IPS-NIHi7 (cell line): Measurements from ENCODE around the gene ZNF646.

Experiments
- DNase-seq: peaks from one replicate; pipeline ENCODE4 v3.0.0; 2012; ENCODE audit warnings: mixed read lengths; ENCODE audit errors: extremely low spot score

Gene ZNF646

DNA sequence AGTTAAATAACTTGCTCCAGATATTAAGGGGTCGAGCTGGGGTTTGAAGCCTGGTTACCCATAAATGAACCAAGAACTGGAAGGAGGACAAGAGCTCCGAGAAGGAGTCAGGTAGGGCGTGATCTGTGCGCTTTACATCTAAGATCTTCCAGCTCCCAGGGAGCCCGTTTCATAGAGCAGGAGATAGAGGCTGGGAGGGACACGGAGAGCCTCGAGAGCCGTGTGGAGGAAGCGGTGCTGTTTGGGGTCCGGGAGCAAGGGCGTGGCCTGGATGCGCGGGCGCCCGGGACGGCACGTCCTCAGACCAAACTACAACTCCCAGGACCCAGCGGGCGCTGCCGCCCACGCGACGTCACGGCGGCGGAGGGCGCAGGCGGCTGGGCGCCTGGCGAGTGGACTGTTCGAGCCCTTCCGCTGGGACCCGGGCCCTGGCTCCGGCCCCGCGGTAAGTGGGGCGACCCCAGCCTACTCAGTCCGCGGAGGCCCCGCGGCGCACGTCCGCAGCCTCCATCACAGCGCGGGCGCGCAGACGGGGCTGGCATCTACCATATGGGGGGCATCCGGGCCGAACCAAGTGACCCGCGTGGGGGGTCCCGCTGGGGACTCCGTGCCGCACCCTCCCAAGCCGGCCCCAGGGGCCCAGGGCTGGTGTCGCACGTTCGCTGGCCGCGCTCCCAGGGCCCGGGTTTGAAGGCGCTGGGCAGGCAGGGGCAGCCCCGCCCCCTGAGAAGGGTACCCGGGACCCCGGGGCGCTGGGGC, 34.0 kb downstream of the ZNF646 start, which contains the start of gene BCKDK:
BCKDK (plus strand) TSS at position 352 of the 759 bp plus-strand sequence. CDS start 838 bp downstream, outside the sequence.
- peak; percentile 86 for DNase-seq

DNA sequence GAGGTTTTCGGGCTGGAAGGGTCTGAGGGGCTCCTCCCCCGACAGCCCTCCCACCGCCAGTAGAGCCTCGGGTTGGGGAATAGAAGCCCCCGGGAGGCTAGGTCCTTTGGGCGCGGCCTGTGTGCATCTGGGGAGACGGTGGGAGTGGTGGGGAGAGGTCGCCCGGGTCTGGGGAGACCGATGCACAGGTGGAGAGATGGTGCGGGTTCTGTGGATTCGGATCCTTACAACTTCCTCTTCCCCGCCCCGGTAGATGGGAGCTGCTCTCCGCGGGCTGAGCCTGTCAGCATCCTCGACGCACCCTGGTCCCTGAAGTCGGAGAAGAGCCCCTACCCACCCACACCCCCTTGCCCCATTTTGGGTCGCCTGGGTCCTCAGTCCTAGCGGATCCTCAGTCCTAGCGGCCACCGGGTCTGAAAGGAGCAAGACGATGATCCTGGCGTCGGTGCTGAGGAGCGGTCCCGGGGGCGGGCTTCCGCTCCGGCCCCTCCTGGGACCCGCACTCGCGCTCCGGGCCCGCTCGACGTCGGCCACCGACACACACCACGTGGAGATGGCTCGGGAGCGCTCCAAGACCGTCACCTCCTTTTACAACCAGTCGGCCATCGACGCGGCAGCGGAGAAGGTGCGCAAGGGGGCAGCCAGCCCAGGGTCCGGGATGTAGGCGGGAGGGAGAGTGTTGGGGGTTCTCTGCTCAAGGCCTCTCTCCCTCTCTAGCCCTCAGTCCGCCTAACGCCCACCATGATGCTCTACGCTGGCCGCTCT, 34.8 kb downstream of the ZNF646 start:
- DNase-seq, result no peak

DNA sequence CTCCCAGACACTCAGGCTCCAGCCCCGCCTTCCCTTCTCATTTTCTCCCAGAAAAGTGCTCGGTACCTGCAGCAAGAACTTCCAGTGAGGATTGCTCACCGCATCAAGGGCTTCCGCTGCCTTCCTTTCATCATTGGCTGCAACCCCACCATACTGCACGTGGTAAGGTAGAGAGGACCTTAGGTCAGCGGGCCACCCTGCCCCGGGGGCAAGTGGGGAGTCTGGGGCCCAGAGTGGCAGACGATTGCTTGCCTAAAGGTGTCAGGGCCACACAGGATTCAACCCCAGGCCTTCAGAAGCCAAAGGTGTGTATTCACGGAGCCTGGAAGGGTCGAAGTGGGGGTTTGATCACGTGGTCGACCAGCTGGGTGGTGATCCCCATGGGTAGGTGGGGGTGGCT, 35.4 kb downstream of the ZNF646 start:
- no peak for DNase-seq

DNA sequence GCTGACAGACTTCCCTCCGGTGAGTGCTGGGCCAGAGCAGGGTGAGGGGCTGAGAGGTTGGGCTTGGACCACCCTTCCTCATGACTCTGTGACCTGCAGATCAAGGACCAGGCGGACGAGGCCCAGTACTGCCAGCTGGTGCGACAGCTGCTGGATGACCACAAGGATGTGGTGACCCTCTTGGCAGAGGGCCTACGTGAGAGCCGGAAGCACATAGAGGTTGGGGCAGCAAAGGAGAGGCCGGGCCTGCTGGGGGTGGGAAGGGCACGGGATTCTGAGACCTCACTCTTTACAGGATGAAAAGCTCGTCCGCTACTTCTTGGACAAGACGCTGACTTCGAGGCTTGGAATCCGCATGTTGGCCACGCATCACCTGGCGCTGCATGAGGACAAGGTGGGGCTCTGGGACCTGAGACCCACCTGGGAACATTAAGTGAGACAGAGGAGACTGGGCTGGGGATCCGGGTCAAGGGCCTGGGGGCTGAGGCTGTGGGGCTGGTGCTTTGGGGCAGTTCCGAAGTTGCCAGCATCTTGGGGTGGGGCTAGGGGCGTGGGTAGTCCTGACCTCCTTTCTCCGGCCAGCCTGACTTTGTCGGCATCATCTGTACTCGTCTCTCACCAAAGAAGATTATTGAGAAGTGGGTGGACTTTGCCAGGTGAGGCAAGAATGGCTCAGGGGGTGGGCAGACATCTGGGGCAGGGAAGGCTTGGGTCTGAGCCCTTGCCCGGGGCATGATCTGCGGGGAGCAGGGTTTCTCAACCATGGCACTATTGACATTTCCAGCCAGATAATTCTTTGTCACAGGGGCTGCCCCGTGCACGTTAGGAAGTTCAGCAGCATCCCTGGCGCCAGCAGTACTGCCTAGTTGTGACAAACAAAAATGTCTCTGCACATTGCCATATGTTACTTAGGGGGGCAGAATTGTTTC, 36.1 kb downstream of the ZNF646 start:
- DNase-seq, result no peak

DNA sequence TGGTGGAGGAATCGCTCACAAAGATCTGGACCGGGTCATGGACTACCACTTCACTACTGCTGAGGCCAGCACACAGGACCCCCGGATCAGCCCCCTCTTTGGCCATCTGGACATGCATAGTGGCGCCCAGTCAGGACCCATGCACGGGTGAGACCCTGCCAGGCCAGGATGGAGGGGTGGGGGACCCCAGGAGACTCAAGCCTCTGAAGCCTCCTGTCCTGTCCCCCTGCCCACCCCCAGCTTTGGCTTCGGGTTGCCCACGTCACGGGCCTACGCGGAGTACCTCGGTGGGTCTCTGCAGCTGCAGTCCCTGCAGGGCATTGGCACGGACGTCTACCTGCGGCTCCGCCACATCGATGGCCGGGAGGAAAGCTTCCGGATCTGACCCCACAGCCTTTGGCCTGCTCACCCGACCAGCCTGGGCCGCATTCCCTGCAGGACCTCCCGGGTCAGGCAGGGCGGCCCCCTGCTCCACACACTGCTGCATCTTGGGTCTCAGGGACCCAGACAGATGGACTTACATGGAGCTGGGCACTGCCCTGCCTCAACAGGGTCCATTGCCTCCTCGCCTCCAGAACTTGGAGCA, 37.8 kb downstream of the ZNF646 start:
- no peak for DNase-seq

DNA sequence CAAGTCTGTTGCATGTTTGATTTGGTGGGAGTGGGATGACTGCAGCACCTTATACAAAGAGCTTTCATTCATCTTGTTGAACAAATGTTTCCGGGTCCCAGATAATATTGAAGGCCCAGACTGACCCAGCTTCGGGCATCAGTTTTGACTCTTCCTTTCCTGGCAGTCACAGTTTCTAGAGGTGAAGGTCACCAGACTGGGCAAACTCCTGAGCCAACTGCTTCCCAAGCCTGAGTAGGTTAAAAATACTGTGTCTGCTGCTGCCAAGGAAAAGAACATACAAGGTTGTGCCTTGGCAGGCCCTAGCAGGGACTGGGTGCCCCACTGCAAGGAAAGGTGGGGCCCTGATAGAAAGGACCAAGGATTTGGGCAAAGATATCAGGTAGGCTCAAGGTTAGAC, 38.5 kb downstream of the ZNF646 start:
- DNase-seq, result no peak

DNA sequence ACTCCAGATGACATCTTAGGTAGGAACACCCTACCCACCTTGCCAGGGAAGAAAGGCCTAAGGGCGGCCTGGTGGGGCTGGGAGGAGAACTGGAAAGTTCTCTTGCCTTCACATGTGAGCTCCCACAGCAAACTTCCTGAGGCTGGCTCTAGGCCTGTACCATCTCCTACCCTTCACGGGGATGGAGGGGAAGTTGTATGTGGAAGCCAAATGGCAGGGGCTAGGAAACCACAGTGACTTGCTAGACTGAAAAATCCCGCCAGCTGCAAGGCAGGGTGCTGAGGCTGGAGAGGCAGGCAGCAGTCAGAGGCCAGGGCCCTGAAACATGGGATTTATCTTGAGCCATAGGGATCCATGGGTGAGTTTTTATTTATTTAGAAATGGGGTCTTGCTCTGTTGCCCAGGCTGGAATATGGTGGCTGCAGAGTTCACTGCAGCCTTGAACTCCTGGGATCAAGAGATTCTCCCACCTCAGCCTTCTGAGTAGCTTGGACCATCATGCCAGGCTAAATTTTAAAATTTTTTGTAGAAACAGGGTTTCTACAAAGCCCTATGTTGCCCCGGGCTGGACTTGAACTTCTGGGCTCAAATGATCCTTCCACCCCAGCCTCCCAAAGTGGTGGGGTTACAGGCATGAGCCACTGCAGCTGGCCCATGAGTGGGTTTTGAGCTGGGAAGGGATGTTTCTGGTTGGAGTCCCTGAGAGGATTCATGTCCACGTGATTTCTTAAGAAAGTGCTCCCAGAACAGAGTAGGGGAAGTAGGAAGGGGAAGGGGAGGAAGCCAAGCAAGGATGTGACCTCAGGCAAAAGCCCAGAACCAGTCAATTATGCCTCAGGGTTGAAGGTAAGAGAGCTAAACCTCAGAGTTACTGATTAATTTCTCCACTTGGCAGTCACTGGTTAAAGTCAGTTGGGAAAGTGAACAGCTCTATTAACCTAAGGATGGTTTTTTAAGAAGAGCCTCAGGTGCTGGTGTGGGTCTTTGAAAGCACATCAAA, 39.2 kb downstream of the ZNF646 start:
- no peak for DNase-seq

DNA sequence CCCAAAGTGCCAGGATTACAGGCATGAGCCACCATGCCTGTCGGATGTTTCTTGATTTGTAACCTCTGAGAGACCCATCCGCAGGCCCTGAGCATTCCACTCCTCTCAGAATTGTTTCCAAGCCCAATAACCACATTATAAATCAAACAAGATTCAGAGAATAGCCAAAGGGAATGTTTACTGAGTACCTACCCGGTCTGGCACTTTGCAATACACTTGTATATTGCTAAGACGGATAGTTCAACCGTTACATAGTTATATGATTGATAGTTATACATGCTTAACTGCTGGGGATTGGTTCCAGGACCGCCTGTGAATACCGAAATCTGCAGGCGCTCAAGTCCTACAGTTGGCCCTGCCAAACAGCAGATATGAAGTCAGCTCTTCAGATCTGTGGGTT, 40.2 kb downstream of the ZNF646 start:
- no peak for DNase-seq

DNA sequence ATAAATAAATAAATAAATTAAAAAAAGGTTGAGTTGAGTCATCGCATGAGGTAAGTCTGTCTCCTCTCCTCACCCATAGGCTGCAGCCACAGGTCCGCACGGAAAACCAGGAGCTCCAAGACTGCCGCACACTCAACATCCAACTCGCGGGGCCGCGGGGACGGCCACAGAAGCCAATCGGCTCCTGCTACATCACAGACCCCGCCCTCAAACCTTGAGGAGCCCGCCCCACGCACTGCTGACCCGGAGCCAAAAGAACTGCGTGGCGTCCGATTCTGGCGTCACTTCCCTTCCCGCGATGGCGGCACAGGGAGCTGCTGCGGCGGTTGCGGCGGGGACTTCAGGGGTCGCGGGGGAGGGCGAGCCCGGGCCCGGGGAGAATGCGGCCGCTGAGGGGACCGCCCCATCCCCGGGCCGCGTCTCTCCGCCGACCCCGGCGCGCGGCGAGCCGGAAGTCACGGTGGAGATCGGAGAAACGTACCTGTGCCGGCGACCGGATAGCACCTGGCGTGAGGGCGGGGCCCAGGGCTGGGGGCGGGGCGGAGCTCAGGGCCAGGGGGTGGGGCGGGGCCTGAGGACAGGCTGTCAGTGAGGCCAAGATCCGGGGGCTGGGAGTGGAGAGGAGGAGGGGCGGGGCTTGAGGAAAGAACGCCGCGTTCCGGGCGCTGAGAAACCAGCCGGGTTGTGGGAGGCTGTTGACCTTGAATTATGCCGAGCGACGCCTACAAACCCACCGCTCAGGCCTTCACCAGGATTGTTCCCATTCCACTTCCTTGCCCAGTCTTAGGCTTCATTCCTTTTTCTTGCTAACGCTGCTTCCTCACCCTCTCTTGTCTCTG, 43.4 kb downstream of the ZNF646 start, which contains the start of gene KAT8:
KAT8 (plus strand) TSS at position 281 of the 839 bp plus-strand sequence; CDS start at position 299, 18 bp downstream.
- DNase-seq, result peak; percentile 98

DNA sequence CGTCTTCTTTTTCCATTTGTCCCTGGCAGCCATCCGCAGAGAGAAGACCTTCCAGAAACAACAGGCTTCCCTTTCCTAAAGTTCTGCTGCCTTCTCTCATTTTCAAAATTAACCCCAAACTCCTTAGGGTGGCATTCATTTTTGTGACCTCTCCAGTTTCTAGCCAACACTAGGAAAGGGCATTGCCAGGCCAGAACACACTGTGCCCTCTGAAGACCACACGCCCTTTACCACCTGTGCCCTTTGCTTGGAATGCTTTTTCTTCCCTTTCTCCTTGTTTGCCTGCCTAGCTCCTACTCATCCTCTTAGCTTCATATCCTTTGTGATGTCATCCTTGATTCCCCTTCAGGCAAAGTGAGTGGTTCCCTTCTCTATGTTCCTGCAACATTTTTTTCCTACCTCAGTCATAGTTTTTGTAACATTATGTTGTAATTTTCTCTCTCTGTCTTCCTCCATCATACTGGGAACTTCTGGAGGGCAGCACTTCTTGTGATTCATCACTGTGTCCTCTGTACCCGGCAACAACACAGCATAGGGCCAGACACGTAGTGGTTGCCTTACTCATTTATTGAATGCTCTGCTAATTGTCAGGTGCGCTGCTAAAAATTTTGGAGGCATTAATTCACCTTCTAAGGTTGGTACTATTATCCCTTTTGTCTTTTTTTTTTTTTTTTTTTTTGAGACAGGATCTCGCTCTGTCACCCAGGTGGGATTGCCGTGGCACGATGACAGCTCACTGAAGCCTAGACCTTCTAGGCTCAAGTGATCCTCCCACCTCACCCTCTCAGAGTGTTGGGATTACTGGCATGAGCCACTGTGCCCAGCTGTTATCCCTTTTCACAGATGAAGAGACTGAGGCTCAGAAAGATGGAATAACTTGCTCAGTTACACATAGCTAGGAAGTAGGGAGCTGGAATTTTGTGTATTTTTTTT, 44.3 kb downstream of the ZNF646 start:
- DNase-seq, result no peak

DNA sequence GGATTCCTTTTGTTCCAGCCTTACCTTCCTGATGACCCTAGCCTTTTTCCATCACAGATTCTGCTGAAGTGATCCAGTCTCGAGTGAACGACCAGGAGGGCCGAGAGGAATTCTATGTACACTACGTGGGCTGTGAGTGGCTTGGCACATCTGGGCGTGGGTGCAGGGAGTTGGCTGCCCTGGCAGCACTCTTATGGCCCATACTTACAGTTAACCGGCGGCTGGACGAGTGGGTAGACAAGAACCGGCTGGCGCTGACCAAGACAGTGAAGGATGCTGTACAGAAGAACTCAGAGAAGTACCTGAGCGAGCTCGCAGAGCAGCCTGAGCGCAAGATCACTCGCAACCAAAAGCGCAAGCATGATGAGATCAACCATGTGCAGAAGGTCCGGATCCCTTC, 45.9 kb downstream of the ZNF646 start:
- DNase-seq, result no peak

DNA sequence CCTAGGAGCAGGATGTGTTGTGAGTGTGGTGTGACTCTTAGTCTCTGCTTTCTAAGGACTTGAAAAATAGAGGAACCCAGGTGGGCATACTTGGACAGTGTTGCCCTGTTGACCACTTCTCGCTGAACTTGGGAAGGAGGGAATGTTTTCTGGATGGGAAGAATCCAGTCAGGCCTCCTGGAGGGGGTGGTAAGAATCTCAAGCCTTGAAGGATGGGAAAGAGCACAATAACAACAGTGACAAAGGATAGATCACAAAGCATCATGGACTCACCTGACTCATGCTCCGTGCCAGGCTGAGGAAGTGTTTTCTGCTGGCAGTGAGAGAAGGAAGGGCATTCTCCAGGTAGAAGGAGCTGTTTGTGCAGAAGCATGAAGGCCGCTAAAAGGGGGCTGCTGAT, 51.6 kb downstream of the ZNF646 start:
- no peak for DNase-seq

DNA sequence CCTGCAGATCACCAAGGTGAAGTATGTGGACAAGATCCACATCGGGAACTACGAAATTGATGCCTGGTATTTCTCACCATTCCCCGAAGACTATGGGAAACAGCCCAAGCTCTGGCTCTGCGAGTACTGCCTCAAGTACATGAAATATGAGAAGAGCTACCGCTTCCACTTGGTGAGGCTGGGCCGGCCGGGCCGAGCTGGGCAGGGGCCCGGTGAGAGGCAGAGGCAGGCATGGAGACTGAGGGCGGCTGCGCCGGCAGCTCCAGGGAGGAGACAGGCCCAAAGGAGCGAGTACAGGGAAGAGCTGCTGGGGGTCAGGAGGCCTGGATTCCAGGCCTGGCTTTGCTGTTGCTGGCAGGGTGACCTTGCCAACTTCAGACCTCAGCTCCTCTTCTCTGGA, 53.0 kb downstream of the ZNF646 start:
- no peak for DNase-seq

DNA sequence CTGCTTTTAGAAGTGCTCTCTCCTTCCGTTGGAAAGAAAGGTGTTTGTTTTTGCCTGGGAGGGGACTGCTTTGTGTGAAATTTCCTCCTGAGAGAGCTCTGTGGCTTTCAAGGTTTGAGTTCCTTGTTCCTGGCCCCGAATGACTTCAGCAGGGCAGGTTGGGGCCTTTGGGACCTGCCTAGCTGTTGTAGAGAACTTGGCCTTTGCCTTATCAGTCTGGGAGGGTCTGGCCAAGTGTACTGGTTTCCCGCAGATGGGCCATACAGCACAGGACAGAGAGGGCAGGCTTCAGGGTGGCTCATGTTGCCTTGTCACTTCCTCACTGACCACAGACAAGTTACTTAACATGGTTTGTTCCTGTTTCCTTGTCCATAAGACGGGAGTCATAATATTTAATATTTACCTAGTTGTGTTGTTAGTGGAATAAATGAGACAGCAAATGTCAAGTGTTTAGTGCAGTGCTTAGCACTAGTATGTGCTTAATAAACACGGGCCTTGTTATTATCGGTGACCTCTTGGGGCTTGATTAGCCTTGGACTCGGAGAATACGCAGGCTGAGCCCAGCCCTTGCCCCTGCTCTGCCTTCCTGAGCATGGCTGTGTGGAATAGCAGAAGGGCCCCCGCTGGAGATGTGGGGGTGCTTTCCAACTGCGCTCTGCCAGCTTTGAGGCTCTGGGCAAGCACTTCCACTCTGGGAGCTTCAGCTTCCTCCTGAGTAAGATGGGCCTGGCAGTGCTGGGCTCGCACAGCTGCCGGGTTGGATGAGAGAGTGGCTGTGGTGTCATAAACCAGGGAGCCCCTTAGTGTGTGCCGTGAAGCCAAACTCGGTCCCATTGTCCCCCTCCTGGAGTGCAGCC, 54.7 kb downstream of the ZNF646 start:
- no peak for DNase-seq

DNA sequence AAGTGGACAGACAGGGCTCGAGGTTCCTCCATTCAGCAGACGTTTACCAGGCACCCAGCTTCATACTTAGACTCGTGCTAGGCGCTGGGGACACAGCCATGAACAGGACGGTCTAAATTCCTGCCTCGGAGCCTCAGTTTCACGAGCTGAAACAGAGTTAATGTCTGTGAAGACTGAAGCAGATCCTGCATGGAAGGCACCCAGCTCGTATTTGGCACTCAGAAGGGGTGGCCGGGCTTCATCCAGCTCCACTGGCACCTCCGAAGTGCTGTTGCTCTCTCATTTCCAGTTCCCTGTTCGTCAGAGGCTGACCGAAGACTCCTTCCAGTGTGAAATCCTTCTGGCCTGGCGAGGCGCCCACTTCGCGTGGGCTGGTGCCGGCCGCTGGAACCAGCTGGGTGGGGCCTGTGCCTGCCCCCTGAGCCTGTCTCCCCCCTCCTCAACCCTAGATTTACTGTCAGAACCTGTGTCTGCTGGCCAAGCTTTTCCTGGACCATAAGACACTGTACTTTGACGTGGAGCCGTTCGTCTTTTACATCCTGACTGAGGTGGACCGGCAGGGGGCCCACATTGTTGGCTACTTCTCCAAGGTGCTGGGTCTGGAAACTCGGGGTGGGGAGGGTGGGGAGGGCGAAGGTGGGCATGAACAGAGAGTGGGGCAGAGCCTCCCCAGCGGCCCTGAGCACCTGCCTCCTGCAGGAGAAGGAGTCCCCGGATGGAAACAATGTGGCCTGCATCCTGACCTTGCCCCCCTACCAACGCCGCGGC, 55.5 kb downstream of the ZNF646 start:
- no peak for DNase-seq

DNA sequence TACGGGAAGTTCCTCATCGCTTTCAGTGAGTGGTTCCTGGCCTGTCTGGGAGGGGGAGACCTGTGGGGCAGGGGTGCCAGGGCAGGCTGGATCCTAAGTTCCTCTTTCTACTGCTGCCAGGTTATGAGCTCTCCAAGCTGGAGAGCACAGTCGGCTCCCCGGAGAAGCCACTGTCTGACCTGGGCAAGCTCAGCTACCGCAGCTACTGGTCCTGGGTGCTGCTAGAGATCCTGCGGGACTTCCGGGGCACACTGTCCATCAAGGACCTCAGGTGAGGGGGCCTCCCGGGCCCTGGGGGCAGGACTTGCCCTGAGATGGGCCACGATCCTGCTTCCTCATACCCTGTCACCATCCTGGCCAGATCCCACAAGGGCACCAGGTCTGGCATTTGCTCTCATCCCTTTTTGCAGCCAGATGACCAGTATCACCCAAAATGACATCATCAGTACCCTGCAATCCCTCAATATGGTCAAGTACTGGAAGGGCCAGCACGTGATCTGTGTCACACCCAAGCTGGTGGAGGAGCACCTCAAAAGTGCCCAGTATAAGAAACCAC, 56.2 kb downstream of the ZNF646 start:
- DNase-seq, result no peak
